ENCODE measurements around the gene ARFGEF3. TPM values are rescaled to one million over a fixed set of nuclear protein-coding genes. Genes with fewer than 3 reads are reported as not detected.

The ARFGEF3 gene
- total and polyA plus RNA-seq, 4 donors: 0.06 to 0.33 (median 0.16) TPM

GRCh38 chr6:138113588-138114210 lies 48.0 kb upstream of the ARFGEF3 start:
- no peaks in the 10 kb centered on the region for H3K9me3 ChIP-seq (ENCODE audit: control insufficient read depth in 4 of 4, low read length in 3 of 4)
- no peak overlapping the region for H3K27ac ChIP-seq (ENCODE audit: low read depth in 1 of 2, low read length in 2 of 2)
- no peak overlapping the region for H3K9ac ChIP-seq (ENCODE audit: low read depth in 1 of 2, low read length in 2 of 2)
- peaks cover 0 to 3% (median under 1%) of the 10 kb centered on the region in 4 donors for H3K4me1 ChIP-seq (ENCODE audit: control insufficient read depth in 4 of 4, insufficient read depth in 4 of 4, low read length in 3 of 4)
- H3K36me3 ChIP-seq (ENCODE audit: control insufficient read depth in 4 of 4, insufficient read depth in 3 of 4, low read depth in 1 of 4, low read length in 3 of 4): no peaks in the 10 kb centered on the region
- H3K4me3 ChIP-seq (ENCODE audit: low read depth in 1 of 3, low read length in 3 of 3): no peak overlapping the region
- no peaks in the 10 kb centered on the region for H3K27me3 ChIP-seq (ENCODE audit: control insufficient read depth in 4 of 4, insufficient read depth in 4 of 4, low read length in 3 of 4)
- 86% methylated on average over 3 of the region's 3 CpGs for WGBS
- DNase-seq (ENCODE audit: low spot score): no peak
- TF ChIP-seq FOXA2 (IDR thresholded peaks at IDR 0.05) (no peak), SP1 (IDR thresholded peaks at IDR 0.05) (no peak), HNF4A (conservative IDR thresholded peaks at IDR 0.05) (no peak), MAX (IDR thresholded peaks at IDR 0.05) (no peak), NR2F2 (IDR thresholded peaks at IDR 0.05) (no peak), REST (IDR thresholded peaks at IDR 0.05) (no peak), GABPA (IDR thresholded peaks at IDR 0.05 in 1 of 2, conservative IDR thresholded peaks at IDR 0.05 in 1 of 2) (no peak), ATF3 (IDR thresholded peaks at IDR 0.05) (no peak), CTCF (IDR thresholded peaks at IDR 0.05; ENCODE audit: low read depth, low read length, missing input control) (no peak), JUND (IDR thresholded peaks at IDR 0.05) (no peak)

- DNase-seq (ENCODE audit: low spot score): no peak
These were observed 46.5 kb upstream of the ARFGEF3 start for GRCh38 chr6:138115201-138115600.

More at GRCh38 chr6:138115201-138115600, 46.5 kb upstream of the ARFGEF3 start:
- WGBS: 67% methylated on average over 7 of the region's 7 CpGs
- H3K36me3 ChIP-seq (ENCODE audit: control insufficient read depth in 4 of 4, insufficient read depth in 3 of 4, low read depth in 1 of 4, low read length in 3 of 4): no peaks in the 10 kb centered on the region
- H3K9ac ChIP-seq (ENCODE audit: low read depth in 1 of 2, low read length in 2 of 2): no peak overlapping the region
- peaks cover 0 to 3% (median under 1%) of the 10 kb centered on the region in 4 donors for H3K4me1 ChIP-seq (ENCODE audit: control insufficient read depth in 4 of 4, insufficient read depth in 4 of 4, low read length in 3 of 4)
- TF ChIP-seq YY1 (IDR thresholded peaks at IDR 0.05): no peak
- TF ChIP-seq RXRA (IDR thresholded peaks at IDR 0.05): no peak
- no peak for TF ChIP-seq JUND (IDR thresholded peaks at IDR 0.05)
- no peak for TF ChIP-seq SP1 (IDR thresholded peaks at IDR 0.05)
- TF ChIP-seq TAF1 (conservative IDR thresholded peaks at IDR 0.05): no peak
- TF ChIP-seq REST (IDR thresholded peaks at IDR 0.05): no peak
- TF ChIP-seq, protein P1, sequence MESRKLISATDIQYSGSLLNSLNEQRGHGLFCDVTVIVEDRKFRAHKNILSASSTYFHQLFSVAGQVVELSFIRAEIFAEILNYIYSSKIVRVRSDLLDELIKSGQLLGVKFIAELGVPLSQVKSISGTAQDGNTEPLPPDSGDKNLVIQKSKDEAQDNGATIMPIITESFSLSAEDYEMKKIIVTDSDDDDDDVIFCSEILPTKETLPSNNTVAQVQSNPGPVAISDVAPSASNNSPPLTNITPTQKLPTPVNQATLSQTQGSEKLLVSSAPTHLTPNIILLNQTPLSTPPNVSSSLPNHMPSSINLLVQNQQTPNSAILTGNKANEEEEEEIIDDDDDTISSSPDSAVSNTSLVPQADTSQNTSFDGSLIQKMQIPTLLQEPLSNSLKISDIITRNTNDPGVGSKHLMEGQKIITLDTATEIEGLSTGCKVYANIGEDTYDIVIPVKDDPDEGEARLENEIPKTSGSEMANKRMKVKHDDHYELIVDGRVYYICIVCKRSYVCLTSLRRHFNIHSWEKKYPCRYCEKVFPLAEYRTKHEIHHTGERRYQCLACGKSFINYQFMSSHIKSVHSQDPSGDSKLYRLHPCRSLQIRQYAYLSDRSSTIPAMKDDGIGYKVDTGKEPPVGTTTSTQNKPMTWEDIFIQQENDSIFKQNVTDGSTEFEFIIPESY (IDR thresholded peaks at IDR 0.05): no peak
- TF ChIP-seq ATF3 (IDR thresholded peaks at IDR 0.05): no peak
- TF ChIP-seq EGR1 (IDR thresholded peaks at IDR 0.05; ENCODE audit: low read depth in 2 of 2): no peak
- H3K27me3 ChIP-seq (ENCODE audit: control insufficient read depth in 4 of 4, insufficient read depth in 4 of 4, low read length in 3 of 4): no peaks in the 10 kb centered on the region
- no peaks in the 10 kb centered on the region for H3K9me3 ChIP-seq (ENCODE audit: control insufficient read depth in 4 of 4, low read length in 3 of 4)
- H3K27ac ChIP-seq (ENCODE audit: low read depth in 1 of 2, low read length in 2 of 2): no peak overlapping the region
- H3K4me3 ChIP-seq (ENCODE audit: low read depth in 1 of 3, low read length in 3 of 3): no peak overlapping the region
